ENCODE data around the gene LAMA2.

Gene LAMA2

GRCh38 chr6:129498950-129499842, 616.3 kb downstream of the LAMA2 start:
- DNase-seq, result peak; percentile 19

- DNase-seq, result no peak
Observed at GRCh38 chr6:129499843-129500219, 616.9 kb downstream of the LAMA2 start.

GRCh38 chr6:129500958-129501739, 618.2 kb downstream of the LAMA2 start:
- peak; percentile 52 for DNase-seq

GRCh38 chr6:129501740-129502660, 619.1 kb downstream of the LAMA2 start:
- no peak for DNase-seq

- DNase-seq, result no peak
Observed at GRCh38 chr6:129504456-129504855, 621.5 kb downstream of the LAMA2 start.

GRCh38 chr6:129507059-129507807, 624.3 kb downstream of the LAMA2 start:
- no peak for DNase-seq

- DNase-seq, result no peak
Observed at GRCh38 chr6:129507846-129508245, 624.9 kb downstream of the LAMA2 start.

- no peak for DNase-seq
Observed at GRCh38 chr6:129508477-129509145, 625.7 kb downstream of the LAMA2 start.

- DNase-seq, result no peak
Observed at GRCh38 chr6:129510950-129511349, 628.0 kb downstream of the LAMA2 start.

GRCh38 chr6:129513471-129513870, 630.5 kb downstream of the LAMA2 start:
- DNase-seq, result no peak

- DNase-seq, result no peak
Observed at GRCh38 chr6:129515004-129515403, 632.1 kb downstream of the LAMA2 start.

- DNase-seq, result no peak
Observed at GRCh38 chr6:129516005-129516404, 633.1 kb downstream of the LAMA2 start.

- no peak for DNase-seq
Observed at GRCh38 chr6:129516787-129517186, 633.8 kb downstream of the LAMA2 start.

GRCh38 chr6:129517288-129517687, 634.4 kb downstream of the LAMA2 start:
- no peak for DNase-seq

GRCh38 chr6:129519750-129520149, 636.8 kb downstream of the LAMA2 start:
- no peak for DNase-seq

GRCh38 chr6:129521946-129522345, 639.0 kb downstream of the LAMA2 start:
- DNase-seq, result no peak

GRCh38 chr6:129523816-129524215, 640.9 kb downstream of the LAMA2 start:
- no peak for DNase-seq

- no peak for DNase-seq
Observed at GRCh38 chr6:129525055-129525454, 642.1 kb downstream of the LAMA2 start.

- DNase-seq, result no peak
Observed at GRCh38 chr6:129534926-129535325, 652.0 kb downstream of the LAMA2 start.

GRCh38 chr6:129536271-129536670, 653.3 kb downstream of the LAMA2 start:
- no peak for DNase-seq

GRCh38 chr6:129539032-129539431, 656.1 kb downstream of the LAMA2 start:
- DNase-seq, result no peak

- no peak for DNase-seq
Observed at GRCh38 chr6:129542705-129543104, 659.8 kb downstream of the LAMA2 start.

All from CD4-positive, alpha-beta T cell treated with Interleukin-6 for 4 hours (primary cell).